ENCODE results near the gene BSG. TPM values are rescaled to one million over a fixed set of nuclear protein-coding genes. Genes with fewer than 3 reads are reported as not detected.

The BSG gene
- polyA plus RNA-seq, 1 experiment: 404 TPM

DNA sequence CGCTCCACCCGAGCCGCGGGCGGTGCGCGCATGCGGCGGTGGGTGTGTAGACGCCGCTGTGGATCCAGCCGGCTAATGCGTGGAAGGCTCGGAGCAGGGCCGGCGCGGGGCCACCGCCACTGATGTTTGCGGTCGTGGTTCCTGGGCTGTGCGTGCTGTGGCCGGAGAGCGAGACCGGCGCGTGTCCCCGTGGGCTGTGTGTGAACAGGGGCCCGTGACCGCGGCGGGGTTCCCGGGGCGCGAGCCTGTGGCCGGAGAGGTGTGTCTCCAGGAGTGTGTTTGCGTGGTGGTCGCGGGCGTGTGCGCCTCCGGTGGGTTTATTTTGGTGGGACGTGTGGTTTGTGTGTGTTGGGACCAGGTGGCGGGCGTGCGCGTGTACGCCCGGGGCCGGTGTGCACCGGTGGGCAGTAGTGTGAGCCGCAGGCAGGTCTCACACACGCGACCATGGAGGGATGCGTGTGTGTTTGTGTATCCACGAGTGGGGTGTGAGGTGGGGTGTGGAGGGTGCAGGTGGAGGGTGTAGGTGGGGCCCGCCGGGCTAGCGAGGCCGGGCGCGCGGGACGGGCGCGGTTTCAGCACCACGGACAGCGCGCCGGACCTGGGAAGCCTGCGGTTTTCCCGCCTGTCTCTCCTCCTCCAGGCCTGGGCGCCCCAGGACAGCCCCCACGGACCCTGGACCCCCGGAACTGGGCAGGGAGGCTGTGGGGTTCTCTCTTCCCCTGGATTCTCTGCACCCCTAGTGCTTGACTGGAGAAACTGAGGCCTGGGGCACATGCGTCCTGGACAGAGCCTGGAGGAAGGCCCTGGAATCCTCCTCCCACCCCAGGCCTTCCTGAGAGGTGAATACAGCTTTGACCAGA is 18.9 kb downstream of the BSG start:
- Histone ChIP-seq H3K4me3 (ENCODE audit: low read depth, low read length) (no peak overlapping the region), H3K27me3 (ENCODE audit: control insufficient read depth, insufficient read depth, low read length) (peaks cover 22% of the 10 kb centered on the region), H3K27ac (ENCODE audit: low read depth, low read length) (no peak overlapping the region), H3K9me3 (ENCODE audit: control insufficient read depth, insufficient read depth, low read length) (no peaks in the 10 kb centered on the region; the same call in 1 of the 2 replicates)
- no peak for TF ChIP-seq CTCF (IDR thresholded peaks at IDR 0.05; ENCODE audit: low read depth, low read length)
- no peak for DNase-seq (ENCODE audit: low read depth, low spot score)
- ChIA-PET CTCF (no interaction called here), POLR2A (no interaction called here)

DNA sequence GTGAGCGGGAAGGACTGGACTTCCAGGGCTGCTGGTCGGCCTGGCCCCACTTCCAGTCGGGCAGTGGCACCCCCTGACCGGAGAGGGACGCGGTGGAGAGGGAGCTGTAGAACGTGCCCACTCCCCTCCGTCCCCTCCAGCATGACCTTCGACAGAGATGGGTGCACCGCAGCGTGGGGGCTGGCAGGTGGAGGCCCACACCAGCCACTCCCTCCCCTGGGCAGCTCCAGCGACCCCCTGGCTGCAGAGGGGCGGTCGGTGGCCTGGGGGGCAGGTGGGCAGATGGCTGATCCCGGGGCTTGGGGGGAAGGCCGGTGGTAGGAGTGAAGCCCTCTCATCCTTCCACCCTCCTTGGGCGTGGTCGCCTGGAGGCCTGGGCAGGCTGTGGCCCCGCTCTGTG is 19.7 kb downstream of the BSG start:
- DNase-seq (ENCODE audit: low read depth, low spot score): no peak
- Histone ChIP-seq H3K4me3 (ENCODE audit: low read depth, low read length) (no peak overlapping the region), H3K27me3 (ENCODE audit: control insufficient read depth, insufficient read depth, low read length) (peaks cover 24% of the 10 kb centered on the region), H3K27ac (ENCODE audit: low read depth, low read length) (no peak overlapping the region), H3K9me3 (ENCODE audit: control insufficient read depth, insufficient read depth, low read length) (no peaks in the 10 kb centered on the region; the same call in 1 of the 2 replicates)
- no peak for TF ChIP-seq CTCF (IDR thresholded peaks at IDR 0.05; ENCODE audit: low read depth, low read length)
- POLR2A ChIA-PET: no interaction called here
- CTCF ChIA-PET: no interaction called here

DNA sequence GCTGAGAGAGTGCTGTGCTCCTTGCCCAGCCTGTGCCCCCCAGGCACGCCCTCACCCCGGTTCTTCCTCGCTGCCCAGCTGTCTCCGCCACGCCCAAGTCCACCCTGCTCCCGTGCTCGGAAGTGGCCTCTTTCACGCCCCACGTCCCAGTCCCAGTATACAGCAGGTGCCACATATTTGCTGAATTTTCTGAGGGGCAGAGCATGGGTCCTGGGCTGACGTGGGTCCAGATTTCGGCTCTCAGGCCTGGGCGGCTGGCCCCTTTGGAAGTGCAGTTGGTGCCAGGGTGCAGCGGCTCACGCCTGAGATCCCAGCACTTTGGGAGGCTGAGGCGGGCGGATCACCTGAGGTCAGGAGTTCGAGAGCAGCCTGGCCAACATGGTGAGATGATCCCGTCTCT is 20.7 kb downstream of the BSG start:
- H3K9me3 ChIP-seq (ENCODE audit: control insufficient read depth, insufficient read depth, low read length): peaks cover 4% of the 10 kb centered on the region; the same call in 1 of the 2 replicates
- ChIA-PET CTCF (no interaction called here), POLR2A (no interaction called here)
- no peak overlapping the region for H3K4me3 ChIP-seq (ENCODE audit: low read depth, low read length)
- TF ChIP-seq CTCF (IDR thresholded peaks at IDR 0.05; ENCODE audit: low read depth, low read length): no peak
- peaks cover 24% of the 10 kb centered on the region for H3K27me3 ChIP-seq (ENCODE audit: control insufficient read depth, insufficient read depth, low read length)
- H3K27ac ChIP-seq (ENCODE audit: low read depth, low read length): no peak overlapping the region
- DNase-seq (ENCODE audit: low read depth, low spot score): no peak

- Histone ChIP-seq H3K27me3 (ENCODE audit: control insufficient read depth, insufficient read depth, low read length) (peaks cover 24% of the 10 kb centered on the region), H3K4me3 (ENCODE audit: low read depth, low read length) (no peak overlapping the region), H3K27ac (ENCODE audit: low read depth, low read length) (no peak overlapping the region), H3K9me3 (ENCODE audit: control insufficient read depth, insufficient read depth, low read length) (peaks cover 4% of the 10 kb centered on the region; the same call in 1 of the 2 replicates)
- ChIA-PET POLR2A (no interaction called here), CTCF (no interaction called here)
- TF ChIP-seq CTCF (IDR thresholded peaks at IDR 0.05; ENCODE audit: low read depth, low read length): no peak
- no peak for DNase-seq (ENCODE audit: low read depth, low spot score)
These were observed 21.1 kb downstream of the BSG start for GRCh38 chr19:593505-593904.

DNA sequence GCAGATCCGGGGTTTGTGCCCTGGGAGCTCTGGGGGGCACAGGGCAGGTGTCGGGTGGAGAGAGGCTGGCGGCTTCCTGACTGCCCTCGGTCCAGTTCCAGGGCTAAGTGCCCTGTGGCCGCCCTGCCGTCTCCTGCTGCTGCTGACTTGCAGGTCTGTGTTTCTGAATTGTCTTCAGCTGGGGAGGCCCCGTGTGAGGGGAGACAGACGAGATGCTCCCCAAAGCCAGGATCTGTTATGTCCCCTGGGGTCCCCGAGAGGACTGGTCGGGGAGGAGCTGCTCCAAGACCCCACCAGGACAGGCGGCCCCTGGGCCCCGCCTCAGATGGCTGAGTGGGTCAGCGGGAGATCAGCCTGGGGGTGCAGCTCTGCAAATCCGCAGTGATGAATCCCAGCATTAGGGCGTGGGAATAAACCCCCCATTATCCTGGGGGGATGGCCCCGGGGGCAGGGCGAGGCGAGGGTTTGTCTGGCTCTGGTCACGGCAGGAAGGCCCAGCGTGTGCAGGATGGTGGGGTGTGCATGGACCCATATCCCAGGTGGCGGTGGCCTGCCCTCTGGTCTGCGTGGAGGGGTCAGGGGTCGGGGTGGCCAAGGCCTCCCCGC is 22.0 kb downstream of the BSG start:
- H3K27me3 ChIP-seq (ENCODE audit: control insufficient read depth, insufficient read depth, low read length): peaks cover 20% of the 10 kb centered on the region
- H3K9me3 ChIP-seq (ENCODE audit: control insufficient read depth, insufficient read depth, low read length): peaks cover 4% of the 10 kb centered on the region; the same call in 1 of the 2 replicates
- POLR2A ChIA-PET: no interaction called here
- no peak for DNase-seq (ENCODE audit: low read depth, low spot score)
- H3K27ac ChIP-seq (ENCODE audit: low read depth, low read length): no peak overlapping the region
- no peak overlapping the region for H3K4me3 ChIP-seq (ENCODE audit: low read depth, low read length)
- TF ChIP-seq CTCF (IDR thresholded peaks at IDR 0.05; ENCODE audit: low read depth, low read length): no peak
- CTCF ChIA-PET: no interaction called here
